ENCODE measurements around the gene SLIT3. TPM values are rescaled to one million over a fixed set of nuclear protein-coding genes. Genes with fewer than 3 reads are reported as not detected.
"Not testable (repeated sequence)": the region's sequence is repeated elsewhere in the genome, so short reads cannot be mapped to it uniquely, and the experiment has no call there.

Gene SLIT3
- polyA plus RNA-seq, 3 donors = 0.99 to 24.6 (median 16.4) TPM

DNA sequence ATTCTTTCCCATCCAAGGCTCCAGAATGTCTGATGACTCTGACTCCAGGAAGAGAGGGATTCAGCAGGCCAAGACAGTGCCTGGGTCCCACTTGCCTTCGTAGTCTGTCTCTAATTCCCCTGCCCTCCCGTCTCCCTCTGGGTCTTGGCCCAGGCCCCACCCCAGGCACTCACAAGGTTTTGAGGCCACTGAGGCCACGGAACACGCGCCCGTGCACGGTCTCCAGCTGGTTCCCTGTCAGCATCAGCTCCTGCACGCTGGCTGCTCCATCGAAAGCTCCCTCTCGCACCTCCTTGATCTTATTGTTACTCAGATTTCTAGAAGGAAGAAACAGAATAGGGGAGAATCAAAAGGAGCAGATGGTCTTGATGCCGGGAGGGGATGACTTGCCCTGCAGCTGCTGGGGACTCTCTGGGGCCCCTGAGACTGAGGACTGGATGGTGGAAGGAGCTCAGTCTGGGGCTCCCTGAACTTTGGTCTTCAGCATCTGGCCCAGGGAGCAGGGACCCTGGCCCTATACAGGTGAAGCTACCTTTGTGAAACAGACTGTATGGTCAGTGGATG, 547.2 kb downstream of the SLIT3 start:
- 90 to 94% (median 93%) methylated on average over 11 of the region's 11 CpGs for WGBS, 3 donors

DNA sequence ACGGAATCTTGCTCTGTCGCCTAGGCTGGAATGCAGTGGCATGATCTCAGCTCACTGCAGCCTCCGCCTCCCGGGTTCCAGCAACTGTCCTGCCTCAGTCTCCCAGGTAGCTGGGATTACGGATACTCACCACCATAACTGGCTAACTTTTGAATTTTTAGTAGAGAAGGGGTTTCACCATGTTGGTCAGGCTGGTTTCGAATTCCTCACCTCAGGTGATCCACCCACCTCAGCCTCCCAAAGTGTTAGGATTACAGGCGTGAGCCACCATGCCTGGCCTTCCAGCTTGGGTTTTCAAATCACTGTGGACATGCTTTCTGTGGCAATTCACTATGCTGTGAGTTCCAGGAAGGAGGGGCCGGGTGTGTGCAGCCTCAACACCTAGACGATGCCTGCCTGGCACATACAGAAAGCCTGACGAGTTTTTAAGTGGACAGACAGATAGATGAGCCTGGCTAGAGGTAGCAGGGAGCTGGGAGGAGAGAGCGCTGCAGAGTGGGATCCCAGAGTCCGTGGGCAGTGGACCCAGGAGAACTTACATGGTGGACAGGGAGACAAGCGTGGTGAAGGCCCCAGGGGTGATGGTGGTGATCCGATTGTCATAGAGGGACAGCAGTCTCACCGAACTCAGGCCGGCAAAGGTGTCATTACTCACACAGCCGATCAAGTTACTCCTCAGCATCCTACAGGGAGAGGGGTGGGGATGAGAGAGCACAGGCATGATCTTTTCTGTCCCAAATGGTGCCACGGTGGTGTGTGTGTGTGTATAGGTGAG, 548.3 kb downstream of the SLIT3 start:
- WGBS, 3 donors = 83 to 87% (median 84%) methylated on average over 18 of the region's 18 CpGs
- H3K27ac ChIP-seq (ENCODE audit: low read depth, low read length) = no peak overlapping the region

More for the DNA sequence above, 547.2 kb downstream of the SLIT3 start:
- no peak overlapping the region for H3K27ac ChIP-seq (ENCODE audit: low read depth, low read length)

- 83 to 92% (median 86%) methylated on average over 3 of the region's 3 CpGs for WGBS, 3 donors
- no peak overlapping the region for H3K27ac ChIP-seq (ENCODE audit: low read depth, low read length)
Observed at GRCh38 chr5:168752012-168752411, 548.9 kb downstream of the SLIT3 start.

GRCh38 chr5:168750926-168751325, 550.0 kb downstream of the SLIT3 start:
- WGBS, 3 donors = 64 to 86% (median 85%) methylated on average over 6 of the region's 6 CpGs
- H3K27ac ChIP-seq (ENCODE audit: low read depth, low read length) = no peak overlapping the region

GRCh38 chr5:168749391-168750100, 551.4 kb downstream of the SLIT3 start:
- WGBS, 3 donors = 91 to 96% (median 92%) methylated on average over 11 of the region's 11 CpGs
- no peak overlapping the region for H3K27ac ChIP-seq (ENCODE audit: low read depth, low read length)

- 61 to 68% (median 61%) methylated on average over 19 of the region's 19 CpGs for WGBS, 3 donors
- no peak overlapping the region for H3K27ac ChIP-seq (ENCODE audit: low read depth, low read length)
Observed at GRCh38 chr5:168747987-168748777, 552.8 kb downstream of the SLIT3 start.

GRCh38 chr5:168746893-168747640, 553.9 kb downstream of the SLIT3 start:
- WGBS, 3 donors = 88 to 91% (median 90%) methylated on average over 11 of the region's 11 CpGs
- H3K27ac ChIP-seq (ENCODE audit: low read depth, low read length) = no peak overlapping the region

- WGBS, 3 donors = 92 to 97% (median 95%) methylated on average over 4 to 10 of the region's 10 CpGs
- not testable (repeated sequence) for H3K27ac ChIP-seq (ENCODE audit: low read depth, low read length)
Observed at GRCh38 chr5:168746126-168746892, 554.6 kb downstream of the SLIT3 start.

DNA sequence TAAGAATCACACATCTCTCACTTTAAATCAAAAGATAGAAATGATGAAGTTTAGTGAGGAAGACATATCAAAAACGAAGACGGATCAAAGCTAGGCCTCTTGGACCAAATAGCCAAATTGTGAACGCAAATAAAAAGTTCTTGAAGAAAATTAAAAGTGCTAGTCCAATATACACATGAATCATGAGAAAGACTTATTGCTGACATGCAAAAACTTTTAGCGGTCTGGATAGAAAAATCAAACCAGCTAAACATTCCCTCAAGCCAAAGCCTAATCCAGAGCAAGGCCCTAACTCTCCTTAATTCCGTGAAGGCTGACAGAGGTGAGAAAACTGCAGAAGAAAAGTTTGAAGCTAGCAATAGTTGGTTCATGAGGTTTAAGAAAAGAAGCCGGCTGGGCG, 557.3 kb downstream of the SLIT3 start:
- H3K27ac ChIP-seq (ENCODE audit: low read depth, low read length) = no peak overlapping the region
- 92 to 96% (median 93%) methylated on average over 7 of the region's 7 CpGs for WGBS, 3 donors

GRCh38 chr5:168742311-168742710, 558.6 kb downstream of the SLIT3 start:
- WGBS, 3 donors = 74 to 94% (median 87%) methylated on average over 2 of the region's 2 CpGs
- not testable (repeated sequence) for H3K27ac ChIP-seq (ENCODE audit: low read depth, low read length)

DNA sequence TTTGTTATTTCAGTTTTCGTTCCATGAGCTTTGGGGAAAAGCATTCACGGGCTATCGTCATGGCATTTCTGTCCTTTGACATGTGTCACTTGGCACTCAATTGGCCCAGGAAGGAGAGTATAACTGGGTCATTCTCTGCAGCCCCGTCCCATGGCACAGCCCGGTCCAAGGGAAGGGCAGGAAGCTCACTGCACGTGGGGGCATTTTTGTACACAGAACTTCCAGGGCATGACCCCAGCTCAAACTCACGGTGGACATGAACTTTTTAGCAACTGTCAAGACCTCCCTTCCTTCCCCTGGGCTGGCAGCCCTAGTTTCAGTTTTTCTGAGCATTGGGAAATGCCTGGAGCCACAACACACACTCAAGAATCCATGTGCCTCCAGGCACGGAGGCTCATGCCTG, 560.1 kb downstream of the SLIT3 start:
- WGBS, 3 donors = 45 to 68% (median 50%) methylated on average over 8 of the region's 8 CpGs
- no peak overlapping the region for H3K27ac ChIP-seq (ENCODE audit: low read depth, low read length)

DNA sequence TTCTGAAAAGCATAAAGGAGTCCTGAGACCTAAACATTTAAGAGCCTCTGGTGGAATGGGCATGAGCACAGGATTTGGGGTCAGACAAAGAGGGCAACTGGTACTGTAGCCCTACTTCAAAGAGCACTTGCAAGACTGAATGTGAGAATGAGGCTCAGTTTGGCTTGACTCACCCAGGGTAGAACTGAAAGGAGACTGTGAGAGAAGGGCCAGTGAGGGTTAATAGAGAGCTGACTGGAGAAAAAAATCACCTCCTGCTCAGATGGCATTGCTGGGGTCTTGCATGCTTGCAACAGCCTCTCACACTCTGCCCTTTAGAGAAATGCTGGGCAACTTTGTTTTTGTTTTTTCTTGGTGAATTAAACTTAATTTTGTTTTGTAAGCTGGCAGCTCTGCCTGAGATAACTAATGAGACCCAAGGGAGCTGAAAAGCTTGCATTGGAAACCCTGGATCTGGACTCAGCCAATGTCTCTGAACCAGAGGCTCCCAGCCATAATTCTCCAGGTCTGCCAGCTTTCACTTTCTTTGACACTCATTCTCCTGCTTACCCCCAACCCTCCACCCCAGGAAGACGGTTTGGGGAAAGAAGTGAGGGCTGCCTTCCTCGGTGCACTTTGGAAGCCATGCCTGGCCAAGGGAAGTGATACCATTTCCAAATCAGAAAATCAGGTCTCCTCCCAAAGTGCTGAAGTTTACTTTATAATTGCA, 560.7 kb downstream of the SLIT3 start:
- 30 to 65% (median 54%) methylated on average over 2 of the region's 2 CpGs for WGBS, 3 donors
- H3K27ac ChIP-seq (ENCODE audit: low read depth, low read length) = no peak overlapping the region

GRCh38 chr5:168737066-168737465, 563.9 kb downstream of the SLIT3 start:
- H3K27ac ChIP-seq (ENCODE audit: low read depth, low read length) = no peak overlapping the region

DNA sequence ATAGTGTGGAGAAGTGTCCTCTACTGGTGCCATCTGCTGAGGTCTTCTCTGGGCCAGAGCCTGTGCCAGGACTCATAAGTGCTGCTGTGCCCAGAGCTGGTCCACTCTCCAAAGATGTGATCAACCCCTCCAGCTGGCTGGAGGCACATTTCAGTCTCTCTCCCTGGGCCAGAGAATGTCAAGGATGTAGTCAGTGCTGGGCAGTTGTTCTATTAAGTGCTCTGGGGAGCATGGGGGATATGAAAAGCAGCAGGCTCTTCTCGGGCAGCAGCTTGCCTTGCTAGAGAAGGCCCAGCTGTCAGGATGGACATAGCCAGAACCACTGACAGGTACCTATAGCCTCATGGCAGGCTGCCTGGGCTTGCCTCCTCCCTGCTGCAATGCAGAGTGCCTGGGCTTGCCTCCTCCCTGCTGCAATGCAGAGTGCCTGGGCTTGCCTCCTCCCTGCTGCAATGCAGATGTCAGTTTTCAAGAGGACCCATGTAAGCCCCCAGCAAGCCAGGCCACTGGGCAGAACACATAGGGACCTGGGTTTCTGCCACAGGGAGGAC, 564.6 kb downstream of the SLIT3 start:
- 33 to 79% (median 56%) methylated on average over 1 of the region's 1 CpG for WGBS, 3 donors
- H3K27ac ChIP-seq (ENCODE audit: low read depth, low read length) = no peak overlapping the region

More at GRCh38 chr5:168737066-168737465, 563.9 kb downstream of the SLIT3 start:
- WGBS, 3 donors = 96 to 100% (median 100%) methylated on average over 2 of the region's 2 CpGs

GRCh38 chr5:168734620-168735300, 566.2 kb downstream of the SLIT3 start:
- WGBS, 3 donors = 44 to 55% (median 49%) methylated on average over 7 of the region's 7 CpGs
- H3K27ac ChIP-seq (ENCODE audit: low read depth, low read length) = no peak overlapping the region

DNA sequence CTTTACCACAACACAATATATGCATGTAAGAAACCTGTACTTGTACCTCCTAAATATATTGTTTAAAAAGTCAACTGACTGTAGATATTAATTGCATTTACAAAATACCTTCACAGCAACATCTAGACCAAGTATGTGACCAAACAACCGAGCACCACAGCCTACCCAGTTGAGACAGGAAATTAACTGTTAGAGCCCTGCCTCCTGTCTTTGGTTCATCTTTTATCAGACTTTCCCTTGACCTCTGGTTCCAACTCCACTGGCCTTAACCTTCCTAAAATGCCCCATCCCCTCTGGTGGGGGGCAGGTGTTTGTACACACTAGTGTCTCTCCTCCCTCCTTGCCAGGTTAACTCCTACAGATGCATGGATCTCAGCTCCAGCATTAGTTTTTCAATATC, 566.8 kb downstream of the SLIT3 start:
- H3K27ac ChIP-seq (ENCODE audit: low read depth, low read length) = no peak overlapping the region
- WGBS, 3 donors = 53 to 75% (median 65%) methylated on average over 1 of the region's 1 CpG
